CD14-positive monocyte (primary cell): ENCODE data around the gene WNT3. TPM values are rescaled to one million over a fixed set of nuclear protein-coding genes. Genes with fewer than 3 reads are reported as not detected.
A peak's percentile ranks its signal among the peaks of the same experiment; 100 is the strongest.

Experiments used
- DNase-seq, 3 donors: peaks; one replicate each; pipeline ENCODE4 v3.0.0-alpha.2; 2011 to 2022
- H2AFZ ChIP-seq: 2 replicates; pipeline ENCODE4 v1.6.0; 2012; ENCODE audit warnings: mild to moderate bottlenecking, low read depth, low read length, inconsistent platforms; ENCODE audit not compliant: insufficient read depth, poor library complexity, severe bottlenecking
- H3K27ac ChIP-seq, 2 donors: 1 replicate in 1 of 2; 2 replicates in 1 of 2; pipeline ENCODE4 v1.5.1; 2012 to 2013; ENCODE audit warnings: low read length in 2 of 2, control low read depth in 1 of 2, inconsistent platforms in 1 of 2, low read depth in 1 of 2, mild to moderate bottlenecking in 1 of 2
- H3K27me3 ChIP-seq, 2 donors: one replicate each; pipeline versions ENCODE4 v1.6.0 to v1.6.1; 2011 to 2013; ENCODE audit warnings: low read length in 2 of 2; ENCODE audit not compliant: control insufficient read depth in 2 of 2, insufficient read depth in 2 of 2
- H3K36me3 ChIP-seq, 2 donors: replicated peaks in 1 of 2; 1 replicate in 1 of 2; 2 replicates in 1 of 2; pipeline versions ENCODE4 v1.5.1 to v1.6.1; 2012 to 2013; ENCODE audit warnings: low read length in 2 of 2, control low read depth in 1 of 2, inconsistent platforms in 1 of 2, mild to moderate bottlenecking in 1 of 2; ENCODE audit not compliant: insufficient read depth in 2 of 2, control insufficient read depth in 1 of 2
- H3K4me1 ChIP-seq, 2 donors: 1 replicate in 1 of 2; 2 replicates in 1 of 2; pipeline versions ENCODE4 v1.5.1 to v1.6.1; 2012 to 2013; ENCODE audit warnings: low read length in 2 of 2, control low read depth in 1 of 2, inconsistent platforms in 1 of 2, mild to moderate bottlenecking in 1 of 2, moderate library complexity in 1 of 2; ENCODE audit not compliant: insufficient read depth in 2 of 2, control insufficient read depth in 1 of 2
- H3K4me2 ChIP-seq: replicated peaks from 2 replicates; pipeline ENCODE3; 2012; ENCODE audit warnings: low read length, moderate library complexity, mild to moderate bottlenecking; ENCODE audit not compliant: poor library complexity, severe bottlenecking; ENCODE audit errors: extremely low read depth
- H3K4me3 ChIP-seq, 3 experiments: fragments of 200-600 bp in 1 of 3; sonication (generic) in 1 of 3; replicated peaks in 1 of 3; 1 replicate in 2 of 3; 2 replicates in 1 of 3; pipeline ENCODE4 v1.5.1; 2011 to 2013; ENCODE audit warnings: low read length in 3 of 3, mild to moderate bottlenecking in 3 of 3, control low read depth in 2 of 3, low read depth in 2 of 3, inconsistent platforms in 1 of 3, moderate library complexity in 1 of 3
- H3K79me2 ChIP-seq: 2 replicates; pipeline ENCODE4 v1.6.0; 2012; ENCODE audit warnings: mild to moderate bottlenecking, control low read depth, inconsistent platforms, low read length, moderate library complexity; ENCODE audit not compliant: insufficient read depth
- H3K9ac ChIP-seq: 2 replicates; pipeline ENCODE4 v1.6.0; 2017; ENCODE audit warnings: low read length, mild to moderate bottlenecking; ENCODE audit not compliant: insufficient read depth, poor library complexity, severe bottlenecking
- H3K9me3 ChIP-seq, 2 donors: replicated peaks in 1 of 2; 1 replicate in 1 of 2; 2 replicates in 1 of 2; pipeline versions ENCODE4 v1.5.1 to v1.6.1; 2012 to 2013; ENCODE audit warnings: low read length in 2 of 2, control low read depth in 1 of 2; ENCODE audit not compliant: control insufficient read depth in 1 of 2, insufficient read depth in 1 of 2
- H4K20me1 ChIP-seq: 2 replicates; pipeline ENCODE4 v1.6.0; 2012; ENCODE audit warnings: mild to moderate bottlenecking, low read length, control low read depth, moderate library complexity; ENCODE audit not compliant: insufficient read depth
- H3K27ac Mint-ChIP-seq, 7 donors: one replicate each; pipeline ENCODE4 v1.8.0; 2020; ENCODE audit warnings: mild to moderate bottlenecking in 7 of 7, mixed read lengths in 7 of 7, moderate library complexity in 6 of 7, inconsistent platforms in 2 of 7
- H3K27me3 Mint-ChIP-seq, 3 donors: one replicate each; pipeline ENCODE4 v1.8.0; 2021 to 2022; ENCODE audit warnings: low read depth in 3 of 3, mild to moderate bottlenecking in 3 of 3, mixed read lengths in 3 of 3, moderate library complexity in 3 of 3, inconsistent platforms in 1 of 3
- H3K36me3 Mint-ChIP-seq, 2 donors: one replicate each; pipeline ENCODE4 v1.8.0; 2020; ENCODE audit warnings: mixed read lengths in 2 of 2, inconsistent platforms in 1 of 2, mild to moderate bottlenecking in 1 of 2
- H3K4me1 Mint-ChIP-seq: one replicate; pipeline ENCODE4 v1.8.0; 2020; ENCODE audit warnings: mild to moderate bottlenecking, mixed read lengths
- H3K4me3 Mint-ChIP-seq, 2 donors: one replicate each; pipeline ENCODE4 v1.8.0; 2020; ENCODE audit warnings: mild to moderate bottlenecking in 2 of 2, mixed read lengths in 2 of 2, moderate library complexity in 1 of 2
- H3K9me3 Mint-ChIP-seq, 7 donors: one replicate each; pipeline ENCODE4 v1.8.0; 2020 to 2022; ENCODE audit warnings: mixed read lengths in 7 of 7, mild to moderate bottlenecking in 6 of 7, moderate library complexity in 6 of 7, inconsistent platforms in 2 of 7
- CTCF ChIP-seq: fragments of 200-600 bp; IDR thresholded peaks from one replicate; pipeline ENCODE4 v1.8.0; 2022; ENCODE audit warnings: antibody characterized with exemption, mild to moderate bottlenecking
- WGBS: methylation state at CpG from one replicate; pipeline ENCODE4 v1.1.5; 2013; ENCODE audit warnings: missing lambda C conversion rate; ENCODE audit not compliant: insufficient coverage; 5-methylcytosine and 5-hydroxymethylcytosine counted together
- intact Hi-C, 2 donors: fragments of 100-400 bp; cut with micrococcal nuclease; formaldehyde crosslinking; loops; one replicate each; pipeline versions ENCODE4 v1.15.0 to v1.15.1; 2023
- polyA plus RNA-seq, 3 donors: library from polyadenylated mRNA; depleted of rRNA in 1 of 3; unstranded in 2 of 3; stranded (reverse) in 1 of 3; fragments of 300-500 nt in 2 of 3; fragments of >200 nt in 1 of 3; fragmentation: Illumina TruSeq in 2 of 3; gene quantifications; 1 replicate in 2 of 3; 2 replicates in 1 of 3; pipeline ENCODE4 v1.2.3, GENCODE V29; 2012 to 2021

WNT3 gene
- polyA plus RNA-seq, 3 donors = 0.01 TPM; not detected in 2

- intact Hi-C loops = no loop called here
These were observed 14.9 kb downstream of the WNT3 start for GRCh38 chr17:46803544-46803943.

GRCh38 chr17:46802800-46803199, 15.7 kb downstream of the WNT3 start:
- WGBS = 80% methylated on average over 5 of the region's 7 CpGs
- H3K4me3 ChIP-seq = no peak overlapping the region
- Mint-ChIP-seq H3K27me3 (peaks cover 5 to 8% (median 7%) of the 10 kb centered on the region in 3 donors), H3K27ac (peak overlapping the region in 1 of 7 donors; percentile 23), H3K4me3 (no peak overlapping the region), H3K36me3 (no peaks in the 10 kb centered on the region), H3K9me3 (peaks cover 0 to 11% (median 3%) of the 10 kb centered on the region in 7 donors), H3K4me1 (no peaks in the 10 kb centered on the region)
- H3K9ac ChIP-seq = no peak overlapping the region
- TF ChIP-seq CTCF = no peak
- H3K9me3 ChIP-seq = peaks cover 0 to 4% of the 10 kb centered on the region in 2 donors
- H3K79me2 ChIP-seq = no peaks in the 10 kb centered on the region
- H4K20me1 ChIP-seq = no peaks in the 10 kb centered on the region
- H3K4me2 ChIP-seq = no peak overlapping the region
- no peak for DNase-seq
- no peak overlapping the region for H3K27ac ChIP-seq
- intact Hi-C loops = no loop called here
- no peaks in the 10 kb centered on the region for H3K36me3 ChIP-seq
- H2AFZ ChIP-seq = no peak overlapping the region
- no peaks in the 10 kb centered on the region for H3K27me3 ChIP-seq
- no peaks in the 10 kb centered on the region for H3K4me1 ChIP-seq

More at GRCh38 chr17:46803544-46803943, 14.9 kb downstream of the WNT3 start:
- Histone ChIP-seq H3K4me2 (no peak overlapping the region), H3K4me1 (no peaks in the 10 kb centered on the region), H2AFZ (no peak overlapping the region), H3K9me3 (peaks cover 0 to 4% of the 10 kb centered on the region in 2 donors), H3K9ac (no peak overlapping the region), H3K27ac (no peak overlapping the region), H3K4me3 (no peak overlapping the region), H3K27me3 (no peaks in the 10 kb centered on the region), H3K79me2 (no peaks in the 10 kb centered on the region), H4K20me1 (no peaks in the 10 kb centered on the region), H3K36me3 (no peaks in the 10 kb centered on the region)
- DNase-seq = no peak
- Mint-ChIP-seq H3K27me3 (peaks cover 5 to 8% (median 7%) of the 10 kb centered on the region in 3 donors), H3K27ac (no peak overlapping the region), H3K9me3 (peaks cover 0 to 11% (median 3%) of the 10 kb centered on the region in 7 donors), H3K4me1 (no peaks in the 10 kb centered on the region), H3K36me3 (no peaks in the 10 kb centered on the region), H3K4me3 (no peak overlapping the region)
- 96% methylated on average over 5 of the region's 5 CpGs for WGBS
- TF ChIP-seq CTCF = no peak
